ENCODE measurements around the gene LUZP1.

LUZP1 gene

GRCh38 chr1:23040509-23040908 is 128.1 kb downstream of the LUZP1 start:
- TF ChIP-seq CEBPB (IDR thresholded peaks at IDR 0.05) (no peak), NFIC (IDR thresholded peaks at IDR 0.05) (no peak), EGR1 (IDR thresholded peaks at IDR 0.05) (no peak), EP300 (IDR thresholded peaks at IDR 0.05; ENCODE audit: borderline replicate concordance) (no peak), TAF1 (IDR thresholded peaks at IDR 0.05; ENCODE audit: low read depth) (no peak)

- no peak for TF ChIP-seq RAD21 (IDR thresholded peaks at IDR 0.05; ENCODE audit: low read depth)
- TF ChIP-seq, protein P1, sequence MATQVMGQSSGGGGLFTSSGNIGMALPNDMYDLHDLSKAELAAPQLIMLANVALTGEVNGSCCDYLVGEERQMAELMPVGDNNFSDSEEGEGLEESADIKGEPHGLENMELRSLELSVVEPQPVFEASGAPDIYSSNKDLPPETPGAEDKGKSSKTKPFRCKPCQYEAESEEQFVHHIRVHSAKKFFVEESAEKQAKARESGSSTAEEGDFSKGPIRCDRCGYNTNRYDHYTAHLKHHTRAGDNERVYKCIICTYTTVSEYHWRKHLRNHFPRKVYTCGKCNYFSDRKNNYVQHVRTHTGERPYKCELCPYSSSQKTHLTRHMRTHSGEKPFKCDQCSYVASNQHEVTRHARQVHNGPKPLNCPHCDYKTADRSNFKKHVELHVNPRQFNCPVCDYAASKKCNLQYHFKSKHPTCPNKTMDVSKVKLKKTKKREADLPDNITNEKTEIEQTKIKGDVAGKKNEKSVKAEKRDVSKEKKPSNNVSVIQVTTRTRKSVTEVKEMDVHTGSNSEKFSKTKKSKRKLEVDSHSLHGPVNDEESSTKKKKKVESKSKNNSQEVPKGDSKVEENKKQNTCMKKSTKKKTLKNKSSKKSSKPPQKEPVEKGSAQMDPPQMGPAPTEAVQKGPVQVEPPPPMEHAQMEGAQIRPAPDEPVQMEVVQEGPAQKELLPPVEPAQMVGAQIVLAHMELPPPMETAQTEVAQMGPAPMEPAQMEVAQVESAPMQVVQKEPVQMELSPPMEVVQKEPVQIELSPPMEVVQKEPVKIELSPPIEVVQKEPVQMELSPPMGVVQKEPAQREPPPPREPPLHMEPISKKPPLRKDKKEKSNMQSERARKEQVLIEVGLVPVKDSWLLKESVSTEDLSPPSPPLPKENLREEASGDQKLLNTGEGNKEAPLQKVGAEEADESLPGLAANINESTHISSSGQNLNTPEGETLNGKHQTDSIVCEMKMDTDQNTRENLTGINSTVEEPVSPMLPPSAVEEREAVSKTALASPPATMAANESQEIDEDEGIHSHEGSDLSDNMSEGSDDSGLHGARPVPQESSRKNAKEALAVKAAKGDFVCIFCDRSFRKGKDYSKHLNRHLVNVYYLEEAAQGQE (IDR thresholded peaks at IDR 0.05; ENCODE audit: low read depth), result no peak
- TF ChIP-seq TEAD4 (IDR thresholded peaks at IDR 0.05), result no peak
- TF ChIP-seq ZBTB7A (IDR thresholded peaks at IDR 0.05; ENCODE audit: low read depth), result no peak
- TF ChIP-seq, protein P2, sequence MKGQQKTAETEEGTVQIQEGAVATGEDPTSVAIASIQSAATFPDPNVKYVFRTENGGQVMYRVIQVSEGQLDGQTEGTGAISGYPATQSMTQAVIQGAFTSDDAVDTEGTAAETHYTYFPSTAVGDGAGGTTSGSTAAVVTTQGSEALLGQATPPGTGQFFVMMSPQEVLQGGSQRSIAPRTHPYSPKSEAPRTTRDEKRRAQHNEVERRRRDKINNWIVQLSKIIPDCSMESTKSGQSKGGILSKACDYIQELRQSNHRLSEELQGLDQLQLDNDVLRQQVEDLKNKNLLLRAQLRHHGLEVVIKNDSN (IDR thresholded peaks at IDR 0.05), result no peak
- TF ChIP-seq, protein P3, sequence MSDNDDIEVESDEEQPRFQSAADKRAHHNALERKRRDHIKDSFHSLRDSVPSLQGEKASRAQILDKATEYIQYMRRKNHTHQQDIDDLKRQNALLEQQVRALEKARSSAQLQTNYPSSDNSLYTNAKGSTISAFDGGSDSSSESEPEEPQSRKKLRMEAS (IDR thresholded peaks at IDR 0.05), result no peak
- no peak for TF ChIP-seq CREB1 (IDR thresholded peaks at IDR 0.05; ENCODE audit: low read depth)
- no peak for TF ChIP-seq YY1 (IDR thresholded peaks at IDR 0.05; ENCODE audit: low read depth)
- no peak for TF ChIP-seq TCF12 (IDR thresholded peaks at IDR 0.05; ENCODE audit: low read depth)
- no peak for TF ChIP-seq TAF1 (IDR thresholded peaks at IDR 0.05; ENCODE audit: low read depth)
- TF ChIP-seq EGR1 (IDR thresholded peaks at IDR 0.05), result no peak
- no peak for TF ChIP-seq CEBPB (IDR thresholded peaks at IDR 0.05)
- no peak for TF ChIP-seq EP300 (IDR thresholded peaks at IDR 0.05; ENCODE audit: borderline replicate concordance)
- no peak for TF ChIP-seq NFIC (IDR thresholded peaks at IDR 0.05)
- TF ChIP-seq FOXM1 (IDR thresholded peaks at IDR 0.05; ENCODE audit: borderline replicate concordance, low read depth), result no peak
Observed at GRCh38 chr1:23039308-23039826, 129.3 kb downstream of the LUZP1 start.

GRCh38 chr1:23037081-23037740 is 131.4 kb downstream of the LUZP1 start:
- TF ChIP-seq ZBTB7A (IDR thresholded peaks at IDR 0.05; ENCODE audit: low read depth) (no peak), TEAD4 (IDR thresholded peaks at IDR 0.05) (no peak), NFIC (IDR thresholded peaks at IDR 0.05) (no peak), TCF12 (IDR thresholded peaks at IDR 0.05; ENCODE audit: low read depth) (no peak), CREB1 (IDR thresholded peaks at IDR 0.05; ENCODE audit: low read depth) (no peak), RAD21 (IDR thresholded peaks at IDR 0.05; ENCODE audit: low read depth) (no peak), CEBPB (IDR thresholded peaks at IDR 0.05) (no peak)
- TF ChIP-seq, protein P2 (IDR thresholded peaks at IDR 0.05), result no peak

- TF ChIP-seq CEBPB (IDR thresholded peaks at IDR 0.05), result no peak
- no peak for TF ChIP-seq RAD21 (IDR thresholded peaks at IDR 0.05; ENCODE audit: low read depth)
- no peak for TF ChIP-seq FOXM1 (IDR thresholded peaks at IDR 0.05; ENCODE audit: borderline replicate concordance, low read depth)
- TF ChIP-seq CREB1 (IDR thresholded peaks at IDR 0.05; ENCODE audit: low read depth), result no peak
- TF ChIP-seq, protein P1 (IDR thresholded peaks at IDR 0.05; ENCODE audit: low read depth), result no peak
- TF ChIP-seq YY1 (IDR thresholded peaks at IDR 0.05; ENCODE audit: low read depth), result no peak
- TF ChIP-seq, protein P3 (IDR thresholded peaks at IDR 0.05), result no peak
- TF ChIP-seq ZBTB7A (IDR thresholded peaks at IDR 0.05; ENCODE audit: low read depth), result no peak
- TF ChIP-seq EGR1 (IDR thresholded peaks at IDR 0.05), result no peak
Observed at GRCh38 chr1:23035823-23036452, 132.7 kb downstream of the LUZP1 start.
